ENCODE data around the gene POLN.

The POLN gene

GRCh38 chr4:2127609-2128332 lies 114.2 kb downstream of the POLN start:
- H3K27me3 ChIP-seq (ENCODE audit: insufficient read depth, low read depth, severe bottlenecking), result no peaks in the 10 kb centered on the region
- H3K36me3 ChIP-seq, result no peaks in the 10 kb centered on the region
- peaks cover 12% of the 10 kb centered on the region for H3K9me3 ChIP-seq (ENCODE audit: severe bottlenecking)
- no peak overlapping the region for H3K4me3 ChIP-seq (ENCODE audit: low read depth, low read length)
- H3K27ac ChIP-seq, result no peak overlapping the region
- TF ChIP-seq, protein P1, sequence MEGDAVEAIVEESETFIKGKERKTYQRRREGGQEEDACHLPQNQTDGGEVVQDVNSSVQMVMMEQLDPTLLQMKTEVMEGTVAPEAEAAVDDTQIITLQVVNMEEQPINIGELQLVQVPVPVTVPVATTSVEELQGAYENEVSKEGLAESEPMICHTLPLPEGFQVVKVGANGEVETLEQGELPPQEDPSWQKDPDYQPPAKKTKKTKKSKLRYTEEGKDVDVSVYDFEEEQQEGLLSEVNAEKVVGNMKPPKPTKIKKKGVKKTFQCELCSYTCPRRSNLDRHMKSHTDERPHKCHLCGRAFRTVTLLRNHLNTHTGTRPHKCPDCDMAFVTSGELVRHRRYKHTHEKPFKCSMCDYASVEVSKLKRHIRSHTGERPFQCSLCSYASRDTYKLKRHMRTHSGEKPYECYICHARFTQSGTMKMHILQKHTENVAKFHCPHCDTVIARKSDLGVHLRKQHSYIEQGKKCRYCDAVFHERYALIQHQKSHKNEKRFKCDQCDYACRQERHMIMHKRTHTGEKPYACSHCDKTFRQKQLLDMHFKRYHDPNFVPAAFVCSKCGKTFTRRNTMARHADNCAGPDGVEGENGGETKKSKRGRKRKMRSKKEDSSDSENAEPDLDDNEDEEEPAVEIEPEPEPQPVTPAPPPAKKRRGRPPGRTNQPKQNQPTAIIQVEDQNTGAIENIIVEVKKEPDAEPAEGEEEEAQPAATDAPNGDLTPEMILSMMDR (IDR thresholded peaks at IDR 0.05; ENCODE audit: low read depth, low read length), result no peak
- DNase-seq, result no peak

GRCh38 chr4:2126309-2127043 lies 115.4 kb downstream of the POLN start:
- TF ChIP-seq, protein P1 (IDR thresholded peaks at IDR 0.05; ENCODE audit: low read depth, low read length), result no peak
- H3K27ac ChIP-seq, result no peak overlapping the region
- H3K36me3 ChIP-seq, result no peaks in the 10 kb centered on the region
- no peaks in the 10 kb centered on the region for H3K9me3 ChIP-seq (ENCODE audit: severe bottlenecking)
- no peaks in the 10 kb centered on the region for H3K27me3 ChIP-seq (ENCODE audit: insufficient read depth, low read depth, severe bottlenecking)
- no peak overlapping the region for H3K4me3 ChIP-seq (ENCODE audit: low read depth, low read length)
- no peak for DNase-seq

DNA sequence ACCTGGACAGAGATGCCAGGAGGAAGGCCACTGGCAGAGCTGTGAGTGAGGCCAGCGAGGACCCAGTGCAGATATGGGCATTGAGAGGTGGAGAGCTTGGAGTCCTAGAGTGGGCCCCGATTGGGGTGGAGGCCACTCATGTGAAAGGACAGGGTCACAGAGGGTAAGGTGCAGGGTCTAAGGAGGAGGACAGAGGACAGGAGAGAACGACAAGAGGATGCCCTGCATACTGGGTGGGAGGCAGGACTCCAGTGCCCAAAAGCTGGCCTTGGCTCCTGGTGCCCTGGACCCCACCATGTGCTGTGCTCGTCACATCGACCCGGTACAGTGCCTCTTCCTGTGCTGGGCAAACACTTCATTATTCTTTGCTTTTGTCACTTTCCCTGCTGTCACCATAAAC lies 116.1 kb downstream of the POLN start:
- TF ChIP-seq, protein P1 (IDR thresholded peaks at IDR 0.05; ENCODE audit: low read depth, low read length), result no peak
- H3K9me3 ChIP-seq (ENCODE audit: severe bottlenecking), result no peaks in the 10 kb centered on the region
- no peak overlapping the region for H3K4me3 ChIP-seq (ENCODE audit: low read depth, low read length)
- H3K36me3 ChIP-seq, result no peaks in the 10 kb centered on the region
- no peak overlapping the region for H3K27ac ChIP-seq
- no peak for DNase-seq
- H3K27me3 ChIP-seq (ENCODE audit: insufficient read depth, low read depth, severe bottlenecking), result no peaks in the 10 kb centered on the region

DNA sequence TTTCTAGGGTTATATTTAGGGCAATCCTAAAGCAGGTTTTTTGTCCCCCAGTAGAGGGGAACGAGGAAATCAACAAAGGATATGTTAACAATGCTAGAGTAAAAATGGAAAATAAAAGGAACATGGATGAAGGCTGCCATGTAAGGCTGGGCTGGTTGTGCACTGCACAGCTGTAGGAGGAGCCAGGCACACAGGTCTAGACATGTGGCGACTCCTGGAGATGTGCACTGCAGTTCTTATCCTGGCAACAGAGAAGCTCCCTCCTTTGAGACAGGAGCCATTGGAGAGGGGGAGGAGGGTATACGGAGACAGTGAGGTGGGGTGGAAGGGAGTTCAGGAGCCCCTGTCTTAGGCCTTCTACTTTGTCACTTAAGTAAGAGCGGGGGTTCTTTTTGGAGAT lies 116.9 kb downstream of the POLN start:
- no peak for DNase-seq
- no peak overlapping the region for H3K4me3 ChIP-seq (ENCODE audit: low read depth, low read length)

GRCh38 chr4:2116687-2117400 lies 125.1 kb downstream of the POLN start:
- DNase-seq, result no peak
- TF ChIP-seq, protein P1 (IDR thresholded peaks at IDR 0.05; ENCODE audit: low read depth, low read length), result no peak
- H3K27me3 ChIP-seq (ENCODE audit: insufficient read depth, low read depth, severe bottlenecking), result no peaks in the 10 kb centered on the region

More for the DNA sequence above, 116.9 kb downstream of the POLN start:
- no peaks in the 10 kb centered on the region for H3K9me3 ChIP-seq (ENCODE audit: severe bottlenecking)
- H3K36me3 ChIP-seq, result no peaks in the 10 kb centered on the region
- H3K27ac ChIP-seq, result no peak overlapping the region
- TF ChIP-seq, protein P1 (IDR thresholded peaks at IDR 0.05; ENCODE audit: low read depth, low read length), result no peak
- no peaks in the 10 kb centered on the region for H3K27me3 ChIP-seq (ENCODE audit: insufficient read depth, low read depth, severe bottlenecking)

More at GRCh38 chr4:2116687-2117400, 125.1 kb downstream of the POLN start:
- no peaks in the 10 kb centered on the region for H3K9me3 ChIP-seq (ENCODE audit: severe bottlenecking)
- H3K27ac ChIP-seq, result no peak overlapping the region
- H3K36me3 ChIP-seq, result no peaks in the 10 kb centered on the region
- H3K4me3 ChIP-seq (ENCODE audit: low read depth, low read length), result no peak overlapping the region
